ENCODE results near the gene MYOG. TPM values are rescaled to one million over a fixed set of nuclear protein-coding genes. Genes with fewer than 3 reads are reported as not detected.

MYOG gene
- polyA plus RNA-seq, 3 donors: 0.14 TPM; not detected in 1

- no peak for DNase-seq (ENCODE audit: low read depth in 3 of 3, low spot score in 2 of 3)
These were observed 12.3 kb downstream of the MYOG start for GRCh38 chr1:203073469-203073868.

- no peak for DNase-seq (ENCODE audit: low read depth in 3 of 3, low spot score in 2 of 3)
These were observed 12.9 kb downstream of the MYOG start for GRCh38 chr1:203072911-203073310.

GRCh38 chr1:203072002-203072602 lies 13.7 kb downstream of the MYOG start:
- DNase-seq (ENCODE audit: low read depth in 3 of 3, low spot score in 2 of 3): no peak

- peak; percentile 58 to 64 (median 62) for DNase-seq (ENCODE audit: low read depth in 3 of 3, low spot score in 2 of 3)
These were observed 16.6 kb downstream of the MYOG start for GRCh38 chr1:203069030-203069747.

GRCh38 chr1:203066965-203067364 lies 18.8 kb downstream of the MYOG start:
- DNase-seq (ENCODE audit: low read depth in 3 of 3, low spot score in 2 of 3): no peak

GRCh38 chr1:203065986-203066385 lies 19.8 kb downstream of the MYOG start:
- no peak for DNase-seq (ENCODE audit: low read depth in 3 of 3, low spot score in 2 of 3)

- DNase-seq (ENCODE audit: low read depth in 3 of 3, low spot score in 2 of 3): no peak
These were observed 20.6 kb downstream of the MYOG start for GRCh38 chr1:203065191-203065590.

GRCh38 chr1:203063287-203063686 lies 22.5 kb downstream of the MYOG start:
- no peak for DNase-seq (ENCODE audit: low read depth in 3 of 3, low spot score in 2 of 3)

- DNase-seq (ENCODE audit: low read depth in 3 of 3, low spot score in 2 of 3): no peak
These were observed 25.7 kb downstream of the MYOG start for GRCh38 chr1:203060115-203060514.

- no peak for DNase-seq (ENCODE audit: low read depth in 3 of 3, low spot score in 2 of 3)
These were observed 26.3 kb downstream of the MYOG start for GRCh38 chr1:203059485-203059884.

GRCh38 chr1:203058676-203058935 lies 27.2 kb downstream of the MYOG start:
- DNase-seq (ENCODE audit: low read depth in 3 of 3, low spot score in 2 of 3): no peak

GRCh38 chr1:203057911-203058675 lies 27.7 kb downstream of the MYOG start:
- no peak for DNase-seq (ENCODE audit: low read depth in 3 of 3, low spot score in 2 of 3)

GRCh38 chr1:203056516-203056915 lies 29.3 kb downstream of the MYOG start:
- no peak for DNase-seq (ENCODE audit: low read depth in 3 of 3, low spot score in 2 of 3)

- no peak for DNase-seq (ENCODE audit: low read depth in 3 of 3, low spot score in 2 of 3)
These were observed 29.8 kb downstream of the MYOG start for GRCh38 chr1:203056012-203056411.

GRCh38 chr1:203055161-203055799 lies 30.5 kb downstream of the MYOG start:
- no peak for DNase-seq (ENCODE audit: low read depth in 3 of 3, low spot score in 2 of 3)

- no peak for DNase-seq (ENCODE audit: low read depth in 3 of 3, low spot score in 2 of 3)
These were observed 31.2 kb downstream of the MYOG start for GRCh38 chr1:203054642-203055041.

GRCh38 chr1:203054184-203054583 lies 31.6 kb downstream of the MYOG start:
- no peak for DNase-seq (ENCODE audit: low read depth in 3 of 3, low spot score in 2 of 3)

- no peak for DNase-seq (ENCODE audit: low read depth in 3 of 3, low spot score in 2 of 3)
These were observed 33.2 kb downstream of the MYOG start for GRCh38 chr1:203052601-203053000.

- DNase-seq (ENCODE audit: low read depth in 3 of 3, low spot score in 2 of 3): no peak
These were observed 33.9 kb downstream of the MYOG start for GRCh38 chr1:203051841-203052324.

- DNase-seq (ENCODE audit: low read depth in 3 of 3, low spot score in 2 of 3): no peak
These were observed 35.0 kb downstream of the MYOG start for GRCh38 chr1:203050826-203051225.

GRCh38 chr1:203049576-203050180 lies 36.1 kb downstream of the MYOG start:
- DNase-seq (ENCODE audit: low read depth in 3 of 3, low spot score in 2 of 3): no peak

Data from right renal cortex interstitium (tissue), 3 donors.